Activated T-helper 1 cell treated with anti-CD3 and anti-CD28 coated beads, Interleukin-12 subunit alpha, Interleukin-12 subunit beta, Interleukin-2, Interleukin-4 antibody, amounts not matched to agents 30 ng/mL and 10 ng/mL and 1 ng/mL, durations not matched to agents 14 hours and 24 hours and 36 hours (primary cell): ENCODE measurements around the gene KASH5. TPM values are rescaled to one million over a fixed set of nuclear protein-coding genes. Genes with fewer than 3 reads are reported as not detected.

ENCODE experiments used
- DNase-seq: peaks from one replicate; pipeline ENCODE4 v3.0.0; 2021; ENCODE audit warnings: low spot score
- H3K27ac Mint-ChIP-seq: one replicate; pipeline ENCODE4 v1.8.0; 2021; ENCODE audit warnings: mild to moderate bottlenecking, mixed read lengths
- H3K27me3 Mint-ChIP-seq: one replicate; pipeline ENCODE4 v1.8.0; 2022; ENCODE audit warnings: mild to moderate bottlenecking, moderate library complexity, mixed read lengths; ENCODE audit not compliant: insufficient read depth
- H3K36me3 Mint-ChIP-seq: one replicate; pipeline ENCODE4 v1.8.0; 2021; ENCODE audit warnings: low read depth, mixed read lengths
- H3K4me1 Mint-ChIP-seq: one replicate; pipeline ENCODE4 v1.8.0; 2021; ENCODE audit warnings: low read depth, mixed read lengths
- H3K4me3 Mint-ChIP-seq: one replicate; pipeline ENCODE4 v1.8.0; 2021; ENCODE audit warnings: mild to moderate bottlenecking, moderate library complexity, mixed read lengths
- H3K9me3 Mint-ChIP-seq: one replicate; pipeline ENCODE4 v1.8.0; 2021; ENCODE audit warnings: mixed read lengths
- intact Hi-C: fragments of 100-400 bp; cut with micrococcal nuclease; formaldehyde crosslinking; loops from one replicate; pipeline ENCODE4 v1.15.1; 2024
- total RNA-seq: library from RNA; stranded (reverse); gene quantifications from 2 replicates; pipeline ENCODE4 v1.2.3, GENCODE V29; 2022

Gene KASH5
- total RNA-seq, 1 donor from 2014 or later = not detected

- Mint-ChIP-seq H3K4me1 (peaks cover 12% of the 10 kb centered on the region), H3K9me3 (no peaks in the 10 kb centered on the region), H3K27ac (peak overlapping the region; percentile 5), H3K36me3 (no peaks in the 10 kb centered on the region), H3K4me3 (no peak overlapping the region), H3K27me3 (peaks cover 3% of the 10 kb centered on the region)
- intact Hi-C loops = loop anchor here (1.0 to 2.0 kb wide), 6 partner anchors 16 to 155 kb away; no protein-coding TSS in a partner anchor
- DNase-seq = peak; percentile 71
Measured at GRCh38 chr19:49391581-49392399, 3.7 kb downstream of the KASH5 start.

GRCh38 chr19:49393881-49394280 is 5.8 kb downstream of the KASH5 start:
- intact Hi-C loops = loop anchor here (2.0 kb wide), 1 partner anchor 153 kb away; no protein-coding TSS in a partner anchor
- Mint-ChIP-seq H3K4me1 (peaks cover 12% of the 10 kb centered on the region), H3K9me3 (no peaks in the 10 kb centered on the region), H3K27me3 (peaks cover 10% of the 10 kb centered on the region), H3K27ac (no peak overlapping the region), H3K36me3 (no peaks in the 10 kb centered on the region), H3K4me3 (no peak overlapping the region)
- no peak for DNase-seq

GRCh38 chr19:49395581-49396407 is 7.7 kb downstream of the KASH5 start:
- intact Hi-C loops = no loop called here
- H3K9me3 Mint-ChIP-seq = no peaks in the 10 kb centered on the region
- H3K27me3 Mint-ChIP-seq = peaks cover 12% of the 10 kb centered on the region
- H3K4me3 Mint-ChIP-seq = no peak overlapping the region
- no peak for DNase-seq
- H3K4me1 Mint-ChIP-seq = peaks cover 12% of the 10 kb centered on the region
- no peaks in the 10 kb centered on the region for H3K36me3 Mint-ChIP-seq
- no peak overlapping the region for H3K27ac Mint-ChIP-seq

GRCh38 chr19:49396738-49397505 is 8.9 kb downstream of the KASH5 start:
- Mint-ChIP-seq H3K4me1 (peaks cover 5% of the 10 kb centered on the region), H3K27me3 (peaks cover 11% of the 10 kb centered on the region), H3K9me3 (no peaks in the 10 kb centered on the region), H3K27ac (no peak overlapping the region), H3K4me3 (no peak overlapping the region), H3K36me3 (no peaks in the 10 kb centered on the region)
- DNase-seq = no peak
- intact Hi-C loops = no loop called here

GRCh38 chr19:49398001-49398615 is 10.1 kb downstream of the KASH5 start:
- H3K27ac Mint-ChIP-seq = no peak overlapping the region
- intact Hi-C loops = no loop called here
- peaks cover 10% of the 10 kb centered on the region for H3K27me3 Mint-ChIP-seq
- no peak overlapping the region for H3K4me3 Mint-ChIP-seq
- no peaks in the 10 kb centered on the region for H3K4me1 Mint-ChIP-seq
- DNase-seq = no peak
- no peaks in the 10 kb centered on the region for H3K36me3 Mint-ChIP-seq
- H3K9me3 Mint-ChIP-seq = no peaks in the 10 kb centered on the region

GRCh38 chr19:49398931-49399330 is 10.9 kb downstream of the KASH5 start:
- Mint-ChIP-seq H3K9me3 (no peaks in the 10 kb centered on the region), H3K4me3 (no peak overlapping the region), H3K4me1 (no peaks in the 10 kb centered on the region), H3K27ac (no peak overlapping the region), H3K36me3 (no peaks in the 10 kb centered on the region), H3K27me3 (peaks cover 10% of the 10 kb centered on the region)
- intact Hi-C loops = no loop called here
- no peak for DNase-seq

GRCh38 chr19:49400029-49400428 is 12.0 kb downstream of the KASH5 start:
- Mint-ChIP-seq H3K4me3 (no peak overlapping the region), H3K27ac (no peak overlapping the region), H3K27me3 (peaks cover 10% of the 10 kb centered on the region), H3K36me3 (no peaks in the 10 kb centered on the region), H3K9me3 (no peaks in the 10 kb centered on the region), H3K4me1 (no peaks in the 10 kb centered on the region)
- DNase-seq = no peak
- intact Hi-C loops = no loop called here

- H3K4me3 Mint-ChIP-seq = no peak overlapping the region
- peaks cover 2% of the 10 kb centered on the region for H3K36me3 Mint-ChIP-seq
- intact Hi-C loops = no loop called here
- H3K27ac Mint-ChIP-seq = no peak overlapping the region
- H3K4me1 Mint-ChIP-seq = peaks cover 13% of the 10 kb centered on the region
- peaks cover 7% of the 10 kb centered on the region for H3K27me3 Mint-ChIP-seq
- H3K9me3 Mint-ChIP-seq = no peaks in the 10 kb centered on the region
- no peak for DNase-seq
Measured at GRCh38 chr19:49403404-49404187, 15.5 kb downstream of the KASH5 start.

- Mint-ChIP-seq H3K27me3 (peaks cover 2% of the 10 kb centered on the region), H3K4me3 (no peak overlapping the region), H3K4me1 (peaks cover 42% of the 10 kb centered on the region), H3K36me3 (peaks cover 4% of the 10 kb centered on the region), H3K27ac (no peak overlapping the region), H3K9me3 (no peaks in the 10 kb centered on the region)
- intact Hi-C loops = loop anchor here (1.0 to 5.0 kb wide), 2 partner anchors 15 to 35 kb away; partner anchors contain the start of gene SLC17A7
- DNase-seq = no peak
Measured at GRCh38 chr19:49407079-49407478, 19.0 kb downstream of the KASH5 start.

- Mint-ChIP-seq H3K4me3 (no peak overlapping the region), H3K9me3 (no peaks in the 10 kb centered on the region), H3K36me3 (peaks cover 4% of the 10 kb centered on the region), H3K4me1 (peaks cover 44% of the 10 kb centered on the region), H3K27ac (peak overlapping the region; percentile 0), H3K27me3 (peaks cover 2% of the 10 kb centered on the region)
- no peak for DNase-seq
- intact Hi-C loops = loop anchor here (1.0 to 5.0 kb wide), 2 partner anchors 15 to 35 kb away; partner anchors contain the start of gene SLC17A7
Measured at GRCh38 chr19:49407482-49408015, 19.5 kb downstream of the KASH5 start.

- intact Hi-C loops = loop anchor here (5.0 kb wide), 1 partner anchor 33 kb away; the partner anchor contains the start of gene SLC17A7
- H3K27me3 Mint-ChIP-seq = peaks cover 2% of the 10 kb centered on the region
- H3K4me3 Mint-ChIP-seq = peak overlapping the region; percentile 6
- DNase-seq = no peak
- H3K4me1 Mint-ChIP-seq = peaks cover 44% of the 10 kb centered on the region
- no peaks in the 10 kb centered on the region for H3K9me3 Mint-ChIP-seq
- H3K36me3 Mint-ChIP-seq = peaks cover 4% of the 10 kb centered on the region
- H3K27ac Mint-ChIP-seq = peak overlapping the region; percentile 81
Measured at GRCh38 chr19:49408816-49409440, 20.9 kb downstream of the KASH5 start.
